ENCODE measurements around the gene GNG7.
"Not testable (repeated sequence)": the region's sequence is repeated elsewhere in the genome, so short reads cannot be mapped to it uniquely, and the experiment has no call there.

The GNG7 gene

GRCh38 chr19:2511991-2512390 lies 190.5 kb downstream of the GNG7 start:
- no peak overlapping the region for H3K4me3 ChIP-seq (ENCODE audit: low read depth, low read length)
- in situ Hi-C loops (cut with HindIII; ENCODE audit: low sequenced_read_pairs): no loop called here
- no peak for TF ChIP-seq CTCF (IDR thresholded peaks at IDR 0.05; ENCODE audit: low read depth, low read length, missing control alignments)
- DNase-seq (ENCODE audit: low read depth): no peak

- H3K4me3 ChIP-seq (ENCODE audit: low read depth, low read length): no peak overlapping the region
- in situ Hi-C loops (cut with HindIII; ENCODE audit: low sequenced_read_pairs): no loop called here
- TF ChIP-seq CTCF (IDR thresholded peaks at IDR 0.05; ENCODE audit: low read depth, low read length, missing control alignments): no peak
- DNase-seq (ENCODE audit: low read depth): no peak
Measured at GRCh38 chr19:2511570-2511969, 190.9 kb downstream of the GNG7 start.

GRCh38 chr19:2509096-2509495 lies 193.4 kb downstream of the GNG7 start:
- no peak for TF ChIP-seq CTCF (IDR thresholded peaks at IDR 0.05; ENCODE audit: low read depth, low read length, missing control alignments)
- H3K4me3 ChIP-seq (ENCODE audit: low read depth, low read length): no peak overlapping the region
- DNase-seq (ENCODE audit: low read depth): no peak
- in situ Hi-C loops (cut with HindIII; ENCODE audit: low sequenced_read_pairs): no loop called here

- in situ Hi-C loops (cut with HindIII; ENCODE audit: low sequenced_read_pairs): no loop called here
- DNase-seq (ENCODE audit: low read depth): no peak
- TF ChIP-seq CTCF (IDR thresholded peaks at IDR 0.05; ENCODE audit: low read depth, low read length, missing control alignments): no peak
- H3K4me3 ChIP-seq (ENCODE audit: low read depth, low read length): no peak overlapping the region
Measured at GRCh38 chr19:2507109-2507508, 195.4 kb downstream of the GNG7 start.

GRCh38 chr19:2506656-2507055 lies 195.8 kb downstream of the GNG7 start:
- in situ Hi-C loops (cut with HindIII; ENCODE audit: low sequenced_read_pairs); H3K4me3 ChIP-seq (ENCODE audit: low read depth, low read length); DNase-seq (ENCODE audit: low read depth): not testable (repeated sequence)

GRCh38 chr19:2503521-2504109 lies 198.9 kb downstream of the GNG7 start:
- in situ Hi-C loops (cut with HindIII; ENCODE audit: low sequenced_read_pairs): no loop called here
- TF ChIP-seq CTCF (IDR thresholded peaks at IDR 0.05; ENCODE audit: low read depth, low read length, missing control alignments): no peak
- H3K4me3 ChIP-seq (ENCODE audit: low read depth, low read length): no peak overlapping the region
- DNase-seq (ENCODE audit: low read depth): no peak

- no peak for DNase-seq (ENCODE audit: low read depth)
- no peak overlapping the region for H3K4me3 ChIP-seq (ENCODE audit: low read depth, low read length)
- no peak for TF ChIP-seq CTCF (IDR thresholded peaks at IDR 0.05; ENCODE audit: low read depth, low read length, missing control alignments)
- in situ Hi-C loops (cut with HindIII; ENCODE audit: low sequenced_read_pairs): no loop called here
Measured at GRCh38 chr19:2500841-2501261, 201.6 kb downstream of the GNG7 start.
